Activated CD8-positive, alpha-beta memory T cell treated with anti-CD3 and anti-CD28 coated beads, Interleukin-2, amount 50 U/mL, for 4 hours (primary cell): Measurements from ENCODE around the gene ATP9B.

Experiments used
- DNase-seq: peaks from one replicate; pipeline ENCODE4 v3.0.0-alpha.2; 2020

ATP9B gene

DNA sequence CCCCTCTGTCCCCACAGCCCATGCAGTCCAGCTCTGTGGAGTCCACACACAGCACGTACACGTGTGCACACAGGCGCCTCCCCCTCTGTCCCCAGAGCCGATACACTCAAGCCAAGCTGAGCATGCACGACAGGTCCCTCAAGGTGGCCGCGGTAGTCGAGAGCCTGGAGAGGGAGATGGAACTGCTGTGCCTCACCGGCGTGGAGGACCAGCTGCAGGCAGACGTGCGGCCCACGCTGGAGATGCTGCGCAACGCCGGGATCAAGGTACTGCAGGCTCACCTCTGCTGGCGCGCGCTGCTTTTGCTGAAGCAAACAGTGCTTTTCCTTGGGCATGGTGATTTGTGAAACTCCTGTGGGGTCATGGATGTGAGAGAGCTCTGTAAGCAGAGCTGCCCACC is 268.0 kb downstream of the ATP9B start:
- DNase-seq = no peak

DNA sequence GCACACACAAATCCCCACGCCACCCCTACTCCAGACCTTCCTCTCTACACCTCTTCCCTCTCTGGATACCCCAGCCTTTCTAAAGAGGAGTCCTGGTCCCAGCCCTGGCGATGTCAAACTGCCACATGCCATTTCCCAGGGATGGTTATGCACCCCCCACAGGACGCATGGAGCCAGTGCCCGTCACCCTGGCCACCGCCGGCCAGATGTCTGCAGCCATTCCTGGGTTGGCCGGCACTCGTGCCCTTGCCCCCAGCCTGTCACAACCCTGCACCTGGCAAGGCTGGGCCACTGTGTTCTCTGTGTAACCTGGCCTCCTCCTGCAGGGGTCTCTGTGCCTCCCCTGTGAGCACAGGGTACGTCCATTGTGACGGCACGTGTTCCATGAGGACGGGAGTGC is 268.4 kb downstream of the ATP9B start:
- no peak for DNase-seq

DNA sequence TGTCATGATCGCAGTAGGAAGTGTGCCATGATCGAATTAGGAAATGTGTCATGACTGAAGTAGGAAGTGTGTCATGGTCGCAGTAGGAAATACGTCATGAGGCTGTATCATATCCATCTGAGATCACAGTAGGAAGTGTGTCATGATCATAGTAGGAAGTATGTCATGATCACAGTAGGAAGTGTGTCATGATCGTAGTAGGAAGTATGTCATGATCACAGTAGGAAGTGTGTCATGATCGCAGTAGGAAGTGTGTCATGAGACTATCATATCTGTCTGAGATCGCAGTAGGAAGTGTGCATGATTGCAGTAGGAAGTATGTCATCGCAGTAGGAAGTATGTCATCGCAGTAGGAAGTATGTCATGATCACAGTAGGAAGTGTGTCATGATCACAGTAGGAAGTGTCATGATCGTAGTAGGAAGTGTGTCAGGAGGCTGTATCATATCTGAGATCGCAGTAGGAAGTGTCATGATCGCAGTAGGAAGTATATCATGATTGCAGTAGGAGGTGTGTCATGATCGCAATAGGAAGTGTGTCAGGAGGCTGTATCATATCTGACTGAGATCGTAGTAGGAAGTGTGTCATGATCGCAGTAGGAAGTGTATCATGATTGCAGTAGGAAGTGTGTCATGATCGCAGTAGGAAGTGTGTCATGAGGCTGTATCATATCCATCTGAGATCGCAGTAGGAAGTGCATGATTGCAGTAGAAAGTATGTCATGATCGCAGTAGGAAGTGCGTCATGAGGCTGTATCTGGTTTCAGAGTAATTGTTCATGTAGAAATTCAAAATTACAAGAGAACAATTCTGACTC is 270.1 kb downstream of the ATP9B start:
- DNase-seq = no peak

DNA sequence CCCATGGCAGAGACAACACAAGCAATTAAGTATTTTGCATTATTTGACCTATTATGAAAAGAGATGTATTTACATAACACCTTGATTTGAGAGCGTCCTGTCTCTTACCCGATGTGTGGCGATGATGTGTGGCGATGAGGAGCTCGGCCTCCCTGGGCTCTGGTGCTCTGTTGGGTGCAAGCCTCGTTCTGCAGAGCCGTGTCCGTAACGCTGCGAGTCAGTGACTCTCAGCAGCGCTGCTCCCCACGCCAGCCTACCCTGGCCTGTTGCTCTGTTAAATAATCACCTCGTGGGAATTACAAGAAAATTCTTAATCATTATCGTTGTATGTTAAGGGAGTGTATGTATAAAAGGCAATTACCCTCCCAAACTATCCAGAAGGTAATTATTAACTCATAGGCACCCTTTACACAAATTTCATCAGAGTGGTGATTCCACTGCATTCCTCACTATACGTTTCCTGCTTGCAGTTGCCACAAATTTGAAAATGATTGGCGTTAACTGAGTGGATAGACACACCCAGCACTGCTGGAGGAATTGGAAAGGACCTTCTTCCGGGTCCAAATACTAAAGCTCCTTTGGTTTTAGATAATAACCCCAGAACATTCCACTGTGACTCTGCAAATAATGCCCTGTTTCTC is 274.5 kb downstream of the ATP9B start:
- no peak for DNase-seq

DNA sequence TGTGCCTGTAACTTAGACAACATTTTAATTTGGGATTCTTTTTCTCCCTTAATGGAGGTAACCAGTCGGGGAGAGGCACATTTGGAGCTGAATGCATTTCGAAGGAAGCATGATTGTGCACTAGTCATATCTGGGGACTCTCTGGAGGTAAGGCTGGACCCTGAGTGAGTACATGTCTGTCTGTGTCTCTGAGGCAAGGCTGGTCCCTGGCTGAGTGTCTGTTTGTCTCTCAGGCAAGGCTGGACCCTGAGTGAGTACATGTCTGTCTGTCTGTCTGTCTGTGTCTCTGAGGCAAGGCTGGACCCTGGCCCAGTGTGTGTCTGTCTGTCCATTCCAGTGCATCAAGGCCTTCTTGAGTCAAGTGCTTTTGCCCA is 275.0 kb downstream of the ATP9B start:
- DNase-seq = no peak

DNA sequence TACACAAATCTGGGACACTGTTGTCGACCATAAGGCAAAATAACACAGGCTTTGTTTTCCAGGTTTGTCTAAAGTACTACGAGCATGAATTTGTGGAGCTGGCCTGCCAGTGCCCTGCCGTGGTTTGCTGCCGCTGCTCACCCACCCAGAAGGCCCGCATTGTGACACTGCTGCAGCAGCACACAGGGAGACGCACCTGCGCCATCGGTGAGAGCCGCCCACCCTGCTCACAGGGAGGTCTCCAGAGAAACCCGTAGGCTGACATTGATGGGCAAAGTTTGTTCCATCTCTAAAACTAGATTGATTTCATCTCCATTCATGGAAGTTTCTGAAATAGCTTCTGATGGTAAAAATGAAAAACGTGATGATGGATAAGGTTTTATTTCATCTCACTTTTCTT is 276.2 kb downstream of the ATP9B start:
- DNase-seq = no peak

DNA sequence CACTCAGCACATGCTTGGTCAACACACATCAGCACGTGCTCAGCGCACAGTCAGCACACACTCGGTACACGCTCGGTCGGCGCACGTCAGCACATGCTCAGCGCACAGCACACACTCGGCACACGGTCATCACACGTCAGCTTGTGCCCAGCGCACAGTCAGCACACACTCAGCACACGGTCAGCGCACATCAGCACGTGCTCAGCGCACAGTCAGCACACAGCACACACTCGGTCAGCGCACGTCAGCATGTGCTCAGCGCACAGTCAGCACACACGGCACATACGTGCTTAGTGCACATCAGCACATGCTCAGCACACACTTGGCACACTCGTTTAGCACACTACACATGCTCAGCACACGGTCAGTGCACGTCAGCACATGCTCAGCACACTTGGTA is 276.8 kb downstream of the ATP9B start:
- no peak for DNase-seq

DNA sequence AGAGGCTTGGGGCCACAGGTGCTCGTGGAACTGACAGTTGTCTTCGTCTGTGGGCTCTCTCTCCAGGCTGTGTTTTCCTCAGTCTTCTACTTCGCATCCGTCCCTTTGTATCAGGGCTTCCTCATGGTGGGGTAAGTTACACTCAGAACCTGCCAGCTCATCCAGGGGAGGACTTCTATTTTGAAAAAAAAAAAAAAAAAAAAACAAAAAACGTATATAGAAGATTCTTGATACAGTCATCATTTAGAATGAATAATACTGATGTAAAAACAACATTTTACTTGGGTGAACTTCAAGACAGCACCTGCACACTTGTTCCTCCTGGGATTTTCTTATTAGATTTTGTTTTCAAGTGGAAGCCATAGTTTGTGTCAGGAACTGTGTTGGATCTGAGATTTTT is 278.9 kb downstream of the ATP9B start:
- no peak for DNase-seq

DNA sequence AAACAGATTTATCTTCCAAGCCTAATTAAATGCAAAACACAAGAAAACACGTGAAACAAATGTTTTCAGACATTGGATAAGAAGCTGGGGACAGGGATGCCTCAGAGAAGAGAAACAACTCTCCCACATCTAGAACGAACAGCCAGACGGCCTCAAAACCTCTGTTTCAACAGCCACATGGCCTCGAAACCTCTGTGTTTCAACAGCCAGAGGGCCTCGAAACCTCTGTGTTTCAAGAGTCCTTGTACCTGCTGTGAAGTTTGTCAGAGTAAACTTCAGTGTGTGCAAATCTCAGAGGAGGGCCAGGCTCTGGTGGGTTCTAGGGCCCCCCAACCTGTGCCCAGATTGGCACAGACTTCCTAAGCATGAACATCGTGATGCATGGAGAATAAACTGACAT is 283.2 kb downstream of the ATP9B start:
- no peak for DNase-seq

DNA sequence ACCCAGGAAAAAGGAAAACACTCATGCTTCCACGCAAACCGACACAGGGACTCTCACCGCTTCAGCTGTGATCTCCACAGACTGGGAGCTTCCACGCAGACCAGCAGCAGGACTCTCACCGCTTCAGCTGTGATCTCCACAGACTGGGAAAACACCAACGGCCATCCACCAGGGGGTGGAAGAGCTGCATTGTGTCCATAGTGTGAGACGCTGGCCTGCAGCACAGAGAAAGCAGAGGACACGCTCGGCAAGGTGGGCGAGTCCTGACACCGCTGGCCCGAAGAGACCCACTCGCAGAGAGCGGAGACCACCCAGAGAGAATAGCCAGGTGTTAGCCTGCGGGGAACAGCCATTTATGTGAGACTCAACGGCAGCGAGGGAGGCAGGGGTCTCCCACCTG is 284.1 kb downstream of the ATP9B start:
- no peak for DNase-seq

DNA sequence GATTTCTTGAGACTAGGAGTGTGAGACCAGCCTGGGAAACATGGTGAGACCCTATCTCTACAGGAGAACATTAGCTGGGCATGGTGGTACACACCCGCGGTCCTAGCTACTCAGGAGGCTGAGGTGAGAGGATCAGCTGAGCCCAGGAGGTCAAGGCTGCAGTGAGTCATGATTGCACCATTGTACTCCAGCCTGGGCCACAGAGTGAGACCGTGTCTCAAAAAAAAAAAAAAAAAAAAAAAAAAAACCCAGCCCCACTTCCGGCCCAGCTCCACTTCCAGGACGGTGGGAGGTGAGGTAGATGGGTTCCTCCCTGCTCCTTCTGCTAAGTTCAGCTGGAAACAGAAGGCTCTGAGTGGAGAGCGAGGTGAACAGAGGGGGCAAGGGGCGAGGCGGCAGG is 285.2 kb downstream of the ATP9B start:
- no peak for DNase-seq

DNA sequence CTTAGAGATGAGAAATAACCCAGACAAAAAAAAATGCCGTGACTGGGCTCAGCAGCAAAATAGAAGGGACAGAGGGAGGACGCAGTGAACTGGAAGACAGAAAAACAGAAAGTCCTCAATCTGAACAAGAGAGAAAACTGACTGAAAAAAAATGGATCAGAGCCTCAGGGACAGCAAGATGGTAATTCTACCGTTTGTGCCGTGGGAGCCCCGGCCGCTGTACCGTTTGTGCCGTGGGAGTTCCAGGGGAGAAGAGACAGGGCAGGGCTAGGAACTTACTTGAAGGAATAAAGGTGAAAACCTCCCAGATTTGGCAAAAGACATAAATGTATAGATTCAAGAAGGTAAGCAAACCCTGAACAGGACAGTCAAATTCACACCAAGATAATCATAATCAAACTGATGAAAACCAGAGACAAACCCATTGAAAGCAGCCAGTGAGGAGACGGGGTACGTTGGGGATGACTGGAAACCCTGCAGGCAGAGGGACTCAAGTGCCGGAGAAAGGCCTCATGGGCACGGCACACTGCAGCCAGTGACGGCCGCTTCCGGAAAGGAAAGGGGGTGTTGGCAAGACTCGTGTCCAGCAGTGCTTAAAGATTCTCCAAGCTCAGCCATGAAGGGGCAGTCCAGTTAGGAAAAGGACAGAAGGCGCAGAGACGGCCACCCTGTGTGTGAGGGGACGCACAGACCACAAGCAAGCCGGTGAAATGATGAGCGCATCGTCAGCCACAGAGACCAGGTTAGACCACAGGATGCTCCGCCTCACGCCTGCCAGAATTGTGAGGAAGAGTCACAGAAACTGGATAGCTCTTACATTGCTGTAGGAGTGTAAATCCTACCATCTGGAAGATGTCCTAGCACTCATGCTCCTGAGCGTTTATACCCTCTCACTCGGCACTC is 286.5 kb downstream of the ATP9B start:
- DNase-seq = no peak

DNA sequence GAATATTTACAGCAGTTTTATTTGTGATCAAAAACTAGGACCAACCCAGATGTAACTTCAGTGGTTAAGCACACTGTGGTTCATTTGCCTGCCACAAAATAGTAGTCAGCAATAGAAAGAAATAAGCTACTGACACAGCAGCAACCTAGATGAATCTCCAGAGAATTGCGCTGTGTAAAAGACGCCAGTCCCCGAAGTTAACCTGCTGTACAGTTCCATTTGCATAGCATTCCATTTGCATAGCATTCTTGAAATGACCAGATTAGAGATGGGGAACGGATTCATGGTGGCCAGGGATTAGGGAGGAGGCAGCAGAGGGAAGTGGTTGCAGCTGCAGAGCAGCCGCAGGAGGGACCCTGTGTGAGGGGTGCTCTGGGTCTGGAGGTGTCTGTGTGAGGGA is 287.2 kb downstream of the ATP9B start:
- DNase-seq = no peak

DNA sequence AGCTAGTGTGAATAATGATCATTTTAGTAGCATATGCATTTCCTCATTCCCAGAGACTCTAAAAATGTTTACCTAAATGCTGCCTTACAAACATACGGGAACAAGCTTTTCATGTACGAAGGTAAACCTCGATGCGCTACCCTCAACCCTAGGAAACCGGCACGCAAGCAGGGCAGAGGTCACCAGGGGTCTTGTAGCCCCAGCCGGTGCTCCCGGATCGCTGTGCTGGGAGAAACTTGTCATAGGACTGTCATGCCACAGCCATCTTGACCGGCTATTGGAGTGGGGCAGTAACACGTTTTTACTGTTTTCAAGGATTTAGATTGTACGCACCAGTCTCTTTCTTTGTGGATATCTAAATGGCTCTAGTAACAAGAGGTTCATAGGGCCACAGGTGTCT is 291.7 kb downstream of the ATP9B start:
- no peak for DNase-seq

DNA sequence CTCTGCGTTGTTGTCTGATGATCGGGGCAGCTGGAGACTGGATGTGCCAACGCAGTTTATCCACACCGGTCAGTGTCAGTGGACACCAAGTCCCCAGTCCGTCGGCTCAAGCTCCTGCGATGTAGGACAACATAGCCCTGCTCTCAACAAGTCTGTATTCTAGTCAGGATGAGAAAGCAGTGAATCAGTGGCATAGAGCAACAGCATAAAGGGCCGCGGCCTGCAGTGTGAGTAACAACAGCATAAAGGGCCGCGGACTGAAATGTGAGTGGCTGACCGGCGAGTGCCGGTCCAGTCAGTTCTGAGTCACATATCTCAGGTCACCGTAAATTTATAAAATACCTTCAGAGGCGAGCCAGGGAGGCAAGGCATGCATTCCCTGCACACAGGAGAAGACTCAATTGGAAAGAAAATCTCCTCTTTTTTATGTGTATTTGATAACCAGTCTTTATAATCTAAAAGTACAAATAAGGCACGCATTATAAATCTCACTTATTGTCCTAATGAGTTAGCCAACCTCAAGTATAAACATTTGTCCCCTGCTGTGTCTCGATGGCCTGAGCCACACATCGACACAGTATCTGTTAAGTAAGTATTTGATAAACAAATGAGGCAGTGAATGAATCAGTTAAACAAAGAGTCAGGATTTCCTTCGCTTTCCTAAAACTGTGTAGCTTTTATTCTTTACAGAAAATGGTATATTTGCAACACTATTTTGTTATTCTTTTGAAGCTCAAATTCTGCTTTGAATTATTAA is 292.8 kb downstream of the ATP9B start:
- no peak for DNase-seq

DNA sequence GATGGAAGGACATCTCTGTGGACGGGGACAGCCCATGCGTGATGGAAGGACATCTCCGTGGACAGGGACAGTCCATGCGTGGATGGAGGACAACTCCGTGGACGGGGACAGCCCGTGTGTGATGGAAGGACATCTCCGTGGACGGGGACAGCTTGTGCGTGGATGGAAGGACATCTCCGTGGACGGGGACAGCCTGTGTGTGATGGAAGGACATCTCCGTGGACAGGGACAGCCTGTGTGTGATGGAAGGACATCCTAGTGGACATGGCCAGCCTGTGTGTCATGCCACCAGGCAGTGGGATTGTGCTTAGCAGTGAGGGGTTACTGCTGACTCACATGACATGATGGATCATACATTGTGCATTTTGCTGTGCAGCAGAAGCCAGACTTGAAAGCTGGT is 296.5 kb downstream of the ATP9B start:
- DNase-seq = no peak

DNA sequence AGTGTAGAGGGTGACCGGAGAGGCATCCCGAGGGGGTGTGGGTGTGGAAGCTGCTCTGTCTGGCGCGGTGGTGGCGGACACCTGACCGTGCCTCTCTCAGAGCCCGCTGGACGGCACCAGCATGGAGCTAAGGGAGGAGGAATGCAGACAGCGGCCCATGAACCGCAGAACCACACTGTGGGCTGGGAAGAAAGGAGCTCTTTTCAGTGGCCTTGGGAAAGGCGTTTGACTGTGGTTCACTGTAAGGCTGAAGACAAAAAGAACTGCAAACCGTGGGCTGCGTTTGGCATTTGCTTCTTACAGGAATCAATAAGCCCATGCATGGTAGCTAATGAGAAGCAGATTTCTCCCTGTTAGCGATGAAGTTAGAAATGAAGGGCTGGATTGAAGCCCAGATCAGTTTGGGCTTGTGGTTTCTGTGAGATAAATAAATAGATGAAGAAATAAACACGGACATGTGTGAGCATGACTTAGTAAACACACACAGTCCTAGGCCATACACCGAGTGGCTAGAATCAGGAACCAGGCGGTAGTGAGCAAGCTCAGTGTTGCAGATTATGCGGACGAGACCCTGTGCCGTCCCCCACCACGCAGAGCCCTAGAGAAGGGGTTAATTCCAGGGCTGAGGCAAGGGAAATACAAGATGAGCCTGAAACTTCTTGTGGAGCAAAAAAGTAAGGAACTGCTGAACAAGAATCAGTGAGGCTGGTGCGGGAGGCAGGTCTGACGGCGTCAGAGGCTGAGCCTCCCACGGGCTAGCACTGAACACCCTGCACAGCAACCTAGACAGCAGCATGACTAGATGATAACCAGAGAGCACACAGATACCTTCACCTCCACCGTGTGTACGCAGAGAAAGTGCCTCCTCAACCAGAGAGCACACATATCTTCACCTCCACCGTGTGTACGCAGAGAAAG is 297.2 kb downstream of the ATP9B start:
- no peak for DNase-seq

DNA sequence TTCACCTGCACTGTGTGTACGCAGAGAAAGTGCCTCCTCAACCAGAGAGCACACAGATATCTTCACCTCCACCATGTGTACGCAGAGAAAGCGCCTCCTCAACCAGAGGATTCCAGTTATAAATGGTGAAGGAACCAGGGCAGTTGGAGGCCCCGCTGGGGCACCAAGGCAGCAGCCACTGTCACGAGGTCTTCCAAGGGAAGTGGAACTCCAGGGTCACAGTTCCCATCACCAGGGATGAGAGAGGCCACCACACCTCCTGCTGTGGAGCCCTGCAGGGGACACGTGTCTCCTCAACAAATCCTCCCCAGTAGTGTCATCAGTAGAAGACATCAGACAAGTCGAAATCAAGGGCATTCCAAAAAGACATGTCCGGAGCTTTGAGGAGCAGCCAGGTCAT is 298.3 kb downstream of the ATP9B start:
- no peak for DNase-seq

DNA sequence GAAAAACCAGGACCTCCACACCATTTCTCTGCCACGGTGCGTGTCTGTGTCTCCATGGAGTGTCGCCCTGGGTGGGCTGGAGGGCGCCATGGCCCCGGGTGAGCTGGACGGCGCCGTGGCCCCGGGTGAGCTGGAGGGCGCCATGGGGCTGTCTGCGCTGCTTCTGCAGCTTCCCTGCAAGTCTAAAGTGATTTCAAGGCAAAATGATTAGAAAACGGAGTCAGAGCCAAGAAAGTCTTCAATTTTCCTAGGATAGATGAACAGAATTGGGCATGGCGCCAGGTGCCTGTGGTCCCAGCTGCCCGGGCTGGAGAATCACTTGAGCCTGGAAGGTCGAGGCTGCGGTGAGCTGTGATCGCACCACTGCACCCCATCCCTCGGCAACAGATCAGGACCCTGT is 298.8 kb downstream of the ATP9B start:
- no peak for DNase-seq

DNA sequence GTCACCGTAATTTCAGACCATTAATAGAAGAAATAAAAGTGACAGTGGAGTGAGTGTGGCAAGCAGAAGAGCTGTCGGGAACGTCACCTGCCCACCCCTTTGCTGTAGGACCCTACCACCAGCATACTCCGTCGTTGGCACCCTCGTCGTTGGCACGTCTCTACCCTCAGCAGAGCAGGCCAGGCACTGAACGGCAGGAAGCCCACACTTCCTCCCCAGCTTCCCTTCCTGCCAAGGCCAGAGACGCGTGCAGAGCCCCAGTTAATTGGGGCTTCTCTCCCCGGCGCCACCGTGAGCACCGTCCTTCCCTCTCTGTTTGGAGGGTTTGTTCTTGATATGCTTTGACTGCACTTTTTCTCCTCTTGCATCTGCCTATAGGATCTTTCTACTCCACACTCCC is 299.5 kb downstream of the ATP9B start:
- no peak for DNase-seq

DNA sequence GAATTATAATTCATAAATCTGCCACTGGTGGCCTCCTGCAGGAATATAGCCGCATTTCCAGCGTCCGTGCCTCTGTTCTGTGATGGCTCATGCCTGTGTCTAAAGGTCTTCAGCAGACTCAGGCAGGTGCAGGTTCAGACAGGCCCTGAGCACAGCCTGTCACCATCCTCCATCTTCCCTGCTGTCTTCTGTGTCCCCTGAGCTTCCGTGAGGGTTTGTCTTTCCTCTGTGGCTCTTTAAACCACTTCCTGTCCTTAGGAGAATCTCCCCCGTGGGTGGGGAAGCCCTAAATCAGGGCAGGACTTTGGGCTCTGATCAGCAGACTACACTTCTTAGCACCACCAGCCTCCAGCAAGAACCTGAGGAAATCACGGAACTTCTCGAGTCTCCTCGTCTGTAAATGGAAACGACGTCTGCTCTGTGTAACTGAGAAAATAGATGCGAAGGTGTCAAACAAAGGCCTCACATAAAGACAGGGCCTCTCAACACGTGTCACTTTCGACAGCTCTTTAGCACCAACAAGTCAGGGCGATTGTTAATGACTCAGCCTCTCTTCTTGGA is 302.4 kb downstream of the ATP9B start:
- no peak for DNase-seq

DNA sequence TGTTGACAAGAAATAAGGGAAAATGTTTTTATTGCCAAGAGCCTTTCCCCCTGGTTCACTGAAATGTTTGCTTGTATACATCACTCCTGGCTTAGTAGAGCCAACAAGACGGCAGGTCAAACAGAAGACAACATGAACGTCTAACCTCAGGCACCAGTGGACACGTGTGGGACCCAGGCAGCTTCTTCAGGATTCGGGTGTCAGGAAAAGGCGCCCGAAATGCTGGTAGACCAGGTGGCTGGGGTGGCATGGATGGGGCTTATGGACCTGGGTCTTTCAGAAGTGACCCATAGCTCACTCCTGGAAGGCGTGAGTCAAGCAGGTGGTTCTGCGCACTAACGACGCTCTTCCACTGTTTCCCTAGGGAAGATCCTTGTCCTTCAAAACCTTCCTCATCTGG is 303.3 kb downstream of the ATP9B start:
- DNase-seq = no peak
